GM18520 (cell line): ENCODE measurements around the gene FOLR2.
"Not testable (repeated sequence)": the region's sequence is repeated elsewhere in the genome, so short reads cannot be mapped to it uniquely, and the experiment has no call there.

Experiments used
- ATAC-seq: cut with Tn5 transposase; IDR thresholded peaks from one replicate; pipeline ENCODE4 v1.9.1; 2021; ENCODE audit not compliant: unreplicated experiment

Gene FOLR2

GRCh38 chr11:72216638-72217037 is at the start of gene FOLR2:
Gene FOLR2 (plus strand): TSS chr11:72216794. CDS start chr11:72218585, 1,791 bp downstream.
- no peak for ATAC-seq

GRCh38 chr11:72169046-72169555 is 47.5 kb upstream of the FOLR2 start:
- ATAC-seq: not testable (repeated sequence)

- ATAC-seq: not testable (repeated sequence)
Measured at GRCh38 chr11:72169754-72170153, 46.8 kb upstream of the FOLR2 start.

GRCh38 chr11:72172043-72172442 is 44.6 kb upstream of the FOLR2 start:
- ATAC-seq: not testable (repeated sequence)

- ATAC-seq: no peak
Measured at GRCh38 chr11:72173291-72173690, 43.3 kb upstream of the FOLR2 start.

- no peak for ATAC-seq
Measured at GRCh38 chr11:72174302-72175070, 42.1 kb upstream of the FOLR2 start.

- ATAC-seq: no peak
Measured at GRCh38 chr11:72177656-72178055, 38.9 kb upstream of the FOLR2 start.

- no peak for ATAC-seq
Measured at GRCh38 chr11:72179049-72179803, 37.4 kb upstream of the FOLR2 start.

GRCh38 chr11:72179804-72180396 is 36.7 kb upstream of the FOLR2 start:
- ATAC-seq: no peak

GRCh38 chr11:72180892-72181552 is 35.6 kb upstream of the FOLR2 start:
- not testable (repeated sequence) for ATAC-seq

GRCh38 chr11:72181553-72181958 is 35.0 kb upstream of the FOLR2 start:
- not testable (repeated sequence) for ATAC-seq

GRCh38 chr11:72188267-72188666 is 28.3 kb upstream of the FOLR2 start:
- no peak for ATAC-seq

- ATAC-seq: no peak
Measured at GRCh38 chr11:72189455-72190250, 26.9 kb upstream of the FOLR2 start.

GRCh38 chr11:72190631-72191071 is 25.9 kb upstream of the FOLR2 start:
- ATAC-seq: no peak

GRCh38 chr11:72191961-72192381 is 24.6 kb upstream of the FOLR2 start, which contains the start of gene FOLR1:
Gene FOLR1 (plus strand): TSS chr11:72192140. CDS start chr11:72192174, 34 bp downstream.
- ATAC-seq: no peak

GRCh38 chr11:72195518-72196270 is 20.9 kb upstream of the FOLR2 start:
- no peak for ATAC-seq

- ATAC-seq: not testable (repeated sequence)
Measured at GRCh38 chr11:72201445-72201844, 15.1 kb upstream of the FOLR2 start.

- no peak for ATAC-seq
Measured at GRCh38 chr11:72202571-72202970, 14.0 kb upstream of the FOLR2 start.

- no peak for ATAC-seq
Measured at GRCh38 chr11:72203163-72203562, 13.4 kb upstream of the FOLR2 start.
